Aorta (tissue), 5 donors: ENCODE results near the gene VSTM4. TPM values are rescaled to one million over a fixed set of nuclear protein-coding genes. Genes with fewer than 3 reads are reported as not detected.
A peak's percentile ranks its signal among the peaks of the same experiment; 100 is the strongest.

Experiments used
- ATAC-seq: fragments of 200-7000 bp; cut with Tn5 transposase; one replicate; pipeline ENCODE4 v1.9.1; 2022; ENCODE audit warnings: moderate library complexity; ENCODE audit not compliant: low FRiP score
- DNase-seq, 2 donors: peaks; one replicate each; pipeline ENCODE4 v3.0.0-alpha.2; 2020
- H3K27ac ChIP-seq, 2 donors: one replicate each; pipeline ENCODE4 v1.5.1; 2013; ENCODE audit warnings: low read length in 2 of 2, mild to moderate bottlenecking in 2 of 2, moderate library complexity in 2 of 2, control low read depth in 1 of 2, inconsistent platforms in 1 of 2, low read depth in 1 of 2
- H3K27me3 ChIP-seq, 2 donors: one replicate each; pipeline ENCODE4 v1.6.1; 2013; ENCODE audit warnings: control low read depth in 1 of 2, low read length in 1 of 2, mild to moderate bottlenecking in 1 of 2, moderate library complexity in 1 of 2; ENCODE audit not compliant: insufficient read depth in 2 of 2, control insufficient read depth in 1 of 2
- H3K36me3 ChIP-seq, 2 donors: one replicate each; pipeline ENCODE4 v1.6.1; 2013; ENCODE audit warnings: control low read depth in 1 of 2, low read length in 1 of 2, mild to moderate bottlenecking in 1 of 2; ENCODE audit not compliant: insufficient read depth in 2 of 2, control insufficient read depth in 1 of 2
- H3K4me1 ChIP-seq, 2 donors: one replicate each; pipeline ENCODE4 v1.6.1; 2013; ENCODE audit warnings: low read length in 2 of 2, control low read depth in 1 of 2, mild to moderate bottlenecking in 1 of 2, moderate library complexity in 1 of 2; ENCODE audit not compliant: insufficient read depth in 2 of 2, control insufficient read depth in 1 of 2
- H3K4me3 ChIP-seq, 2 donors: one replicate each; pipeline ENCODE4 v1.5.1; 2013; ENCODE audit warnings: low read length in 2 of 2, control low read depth in 1 of 2, mild to moderate bottlenecking in 1 of 2
- H3K9me3 ChIP-seq: one replicate; pipeline ENCODE4 v1.6.1; 2013; ENCODE audit warnings: mild to moderate bottlenecking, low read length; ENCODE audit not compliant: control insufficient read depth
- WGBS, 2 donors: extraction: QIAGEN DNeasy Blood & Tissue Kit; methylation state at CpG; one replicate each; pipeline ENCODE4 v1.1.7; 2013; 5-methylcytosine and 5-hydroxymethylcytosine counted together
- intact Hi-C, 2 donors: fragments of 100-400 bp; cut with DNase I; formaldehyde crosslinking; loops; one replicate each; pipeline versions ENCODE4 v1.14.2 to v1.15.0; 2022
- polyA plus RNA-seq, 2 donors: library from polyadenylated mRNA; stranded (reverse); fragments of 200-250 nt; gene quantifications; one replicate each; pipeline ENCODE4 v1.2.3, GENCODE V29; 2013
- total RNA-seq, 2 donors: library from RNA; stranded (reverse); fragmentation: NEBNext Ultra II Directional; extraction: Animal tissue kit (Norgen Biotek cat#: 25700); gene quantifications; one replicate each; pipeline ENCODE4 v1.2.1, GENCODE V29; 2021
- donor health status: healthy with polysubstance abuse.
- donor health status: Bipolar disorder and iron deficiency.
- donor health status: DM: no; HTN: no; CAD: no.
- donor health status: DM: no; HTN: no; CAD: no.
- donor health status: DM: yes; HTN: yes; CAD: no.

The VSTM4 gene
- total and polyA plus RNA-seq, 4 donors = 8.0 to 34.2 (median 18.0) TPM

GRCh38 chr10:49151025-49151445, 35.7 kb upstream of the VSTM4 start:
- no peaks in the 10 kb centered on the region for H3K36me3 ChIP-seq
- H3K27me3 ChIP-seq = no peaks in the 10 kb centered on the region
- WGBS, 2 donors = 83% methylated on average over 2 of the region's 2 CpGs
- DNase-seq (no peak), ATAC-seq (no peak)
- intact Hi-C loops = no loop called here
- no peak overlapping the region for H3K27ac ChIP-seq
- no peaks in the 10 kb centered on the region for H3K4me1 ChIP-seq
- H3K4me3 ChIP-seq = no peak overlapping the region
- no peaks in the 10 kb centered on the region for H3K9me3 ChIP-seq

- Histone ChIP-seq H3K36me3 (no peaks in the 10 kb centered on the region), H3K4me1 (no peaks in the 10 kb centered on the region), H3K27me3 (no peaks in the 10 kb centered on the region), H3K4me3 (no peak overlapping the region), H3K27ac (no peak overlapping the region), H3K9me3 (no peaks in the 10 kb centered on the region)
- WGBS, 2 donors = 71 to 79% methylated on average over 5 of the region's 5 CpGs
- intact Hi-C loops = no loop called here
- DNase-seq = no peak
- ATAC-seq = no peak
Observed at GRCh38 chr10:49150426-49150825, 35.1 kb upstream of the VSTM4 start.

- ATAC-seq = no peak
- intact Hi-C loops = no loop called here
Observed at GRCh38 chr10:49149881-49150280, 34.6 kb upstream of the VSTM4 start.

GRCh38 chr10:49144058-49144720, 28.9 kb upstream of the VSTM4 start:
- intact Hi-C loops = no loop called here
- H3K36me3 ChIP-seq = no peaks in the 10 kb centered on the region
- no peaks in the 10 kb centered on the region for H3K27me3 ChIP-seq
- H3K4me1 ChIP-seq = no peaks in the 10 kb centered on the region
- H3K4me3 ChIP-seq = no peak overlapping the region
- ATAC-seq (peak; percentile 40), DNase-seq (no peak)
- 95 to 96% methylated on average over 2 of the region's 2 CpGs for WGBS, 2 donors
- H3K9me3 ChIP-seq = no peaks in the 10 kb centered on the region
- no peak overlapping the region for H3K27ac ChIP-seq

More at GRCh38 chr10:49149881-49150280, 34.6 kb upstream of the VSTM4 start:
- Histone ChIP-seq H3K4me1 (no peaks in the 10 kb centered on the region), H3K36me3 (no peaks in the 10 kb centered on the region), H3K9me3 (no peaks in the 10 kb centered on the region), H3K27ac (no peak overlapping the region), H3K4me3 (no peak overlapping the region), H3K27me3 (no peaks in the 10 kb centered on the region)
- WGBS, 2 donors = 90 to 92% methylated on average over 3 of the region's 3 CpGs
- no peak for DNase-seq

- H3K4me1 ChIP-seq = no peaks in the 10 kb centered on the region
- ATAC-seq (no peak), DNase-seq (no peak)
- H3K27me3 ChIP-seq = no peaks in the 10 kb centered on the region
- H3K9me3 ChIP-seq = no peaks in the 10 kb centered on the region
- no peak overlapping the region for H3K4me3 ChIP-seq
- no peak overlapping the region for H3K27ac ChIP-seq
- intact Hi-C loops = no loop called here
- no peaks in the 10 kb centered on the region for H3K36me3 ChIP-seq
Observed at GRCh38 chr10:49143249-49143648, 27.9 kb upstream of the VSTM4 start.

- intact Hi-C loops = no loop called here
- 90 to 94% methylated on average over 5 of the region's 5 CpGs for WGBS, 2 donors
Observed at GRCh38 chr10:49141541-49142332, 26.4 kb upstream of the VSTM4 start.

GRCh38 chr10:49140304-49141177, 25.2 kb upstream of the VSTM4 start:
- no peak for ATAC-seq
- H3K27ac ChIP-seq = no peak overlapping the region
- no peaks in the 10 kb centered on the region for H3K27me3 ChIP-seq
- 80 to 83% methylated on average over 5 of the region's 5 CpGs for WGBS, 2 donors
- H3K4me3 ChIP-seq = no peak overlapping the region
- no peaks in the 10 kb centered on the region for H3K9me3 ChIP-seq
- intact Hi-C loops = no loop called here
- H3K4me1 ChIP-seq = no peaks in the 10 kb centered on the region
- H3K36me3 ChIP-seq = no peaks in the 10 kb centered on the region
- DNase-seq = no peak

More at GRCh38 chr10:49141541-49142332, 26.4 kb upstream of the VSTM4 start:
- no peak for DNase-seq
- no peaks in the 10 kb centered on the region for H3K36me3 ChIP-seq
- no peaks in the 10 kb centered on the region for H3K9me3 ChIP-seq
- ATAC-seq = no peak
- H3K27ac ChIP-seq = no peak overlapping the region
- no peak overlapping the region for H3K4me3 ChIP-seq
- H3K27me3 ChIP-seq = no peaks in the 10 kb centered on the region
- H3K4me1 ChIP-seq = no peaks in the 10 kb centered on the region

- ATAC-seq (no peak), DNase-seq (peak in 1 of 2 donors; percentile 74)
- Histone ChIP-seq H3K27me3 (no peaks in the 10 kb centered on the region), H3K9me3 (no peaks in the 10 kb centered on the region), H3K36me3 (no peaks in the 10 kb centered on the region), H3K4me3 (no peak overlapping the region), H3K4me1 (no peaks in the 10 kb centered on the region), H3K27ac (no peak overlapping the region)
- WGBS, 2 donors = 44 to 45% methylated on average over 4 of the region's 4 CpGs
- intact Hi-C loops = no loop called here
Observed at GRCh38 chr10:49139846-49140195, 24.5 kb upstream of the VSTM4 start.
